ENCODE data around the gene PTPRN.

Gene PTPRN

GRCh38 chr2:219308142-219309101, 779 bp downstream of the PTPRN start:
- H3K4me3 ChIP-seq (ENCODE audit: control insufficient read depth, low read depth, low read length), result peak overlapping the region; percentile 15
- DNase-seq (ENCODE audit: low read depth), result no peak
- TF ChIP-seq, protein P1, sequence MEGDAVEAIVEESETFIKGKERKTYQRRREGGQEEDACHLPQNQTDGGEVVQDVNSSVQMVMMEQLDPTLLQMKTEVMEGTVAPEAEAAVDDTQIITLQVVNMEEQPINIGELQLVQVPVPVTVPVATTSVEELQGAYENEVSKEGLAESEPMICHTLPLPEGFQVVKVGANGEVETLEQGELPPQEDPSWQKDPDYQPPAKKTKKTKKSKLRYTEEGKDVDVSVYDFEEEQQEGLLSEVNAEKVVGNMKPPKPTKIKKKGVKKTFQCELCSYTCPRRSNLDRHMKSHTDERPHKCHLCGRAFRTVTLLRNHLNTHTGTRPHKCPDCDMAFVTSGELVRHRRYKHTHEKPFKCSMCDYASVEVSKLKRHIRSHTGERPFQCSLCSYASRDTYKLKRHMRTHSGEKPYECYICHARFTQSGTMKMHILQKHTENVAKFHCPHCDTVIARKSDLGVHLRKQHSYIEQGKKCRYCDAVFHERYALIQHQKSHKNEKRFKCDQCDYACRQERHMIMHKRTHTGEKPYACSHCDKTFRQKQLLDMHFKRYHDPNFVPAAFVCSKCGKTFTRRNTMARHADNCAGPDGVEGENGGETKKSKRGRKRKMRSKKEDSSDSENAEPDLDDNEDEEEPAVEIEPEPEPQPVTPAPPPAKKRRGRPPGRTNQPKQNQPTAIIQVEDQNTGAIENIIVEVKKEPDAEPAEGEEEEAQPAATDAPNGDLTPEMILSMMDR (IDR thresholded peaks at IDR 0.05; ENCODE audit: control insufficient read depth, insufficient read depth, low read depth, low read length, missing control alignments), result no peak

- TF ChIP-seq, protein P1 (IDR thresholded peaks at IDR 0.05; ENCODE audit: control insufficient read depth, insufficient read depth, low read depth, low read length, missing control alignments), result no peak
- DNase-seq (ENCODE audit: low read depth), result no peak
- no peak overlapping the region for H3K4me3 ChIP-seq (ENCODE audit: control insufficient read depth, low read depth, low read length)
Observed at GRCh38 chr2:219306047-219306446, 3.2 kb downstream of the PTPRN start.

DNA sequence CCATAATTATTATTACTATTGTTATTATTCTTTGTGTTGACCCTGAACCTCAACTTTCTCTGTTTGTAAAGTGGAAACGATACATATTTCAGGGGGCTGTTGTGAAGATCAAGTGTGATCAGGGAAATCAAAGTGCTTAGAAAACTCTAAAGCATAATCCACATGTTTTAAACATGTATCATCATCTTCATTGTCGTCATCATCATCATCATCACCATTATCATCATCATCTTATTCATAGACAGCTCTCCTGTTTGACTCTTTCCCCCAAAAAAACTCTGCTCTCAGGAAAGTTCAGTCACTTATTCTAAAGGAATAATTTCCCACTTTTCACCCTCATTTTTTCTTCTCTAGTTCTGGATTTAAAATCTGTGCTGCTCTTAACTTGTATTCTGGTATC, 5.0 kb downstream of the PTPRN start:
- DNase-seq (ENCODE audit: low read depth), result no peak
- TF ChIP-seq, protein P1 (IDR thresholded peaks at IDR 0.05; ENCODE audit: control insufficient read depth, insufficient read depth, low read depth, low read length, missing control alignments), result no peak
- no peak overlapping the region for H3K4me3 ChIP-seq (ENCODE audit: control insufficient read depth, low read depth, low read length)

DNA sequence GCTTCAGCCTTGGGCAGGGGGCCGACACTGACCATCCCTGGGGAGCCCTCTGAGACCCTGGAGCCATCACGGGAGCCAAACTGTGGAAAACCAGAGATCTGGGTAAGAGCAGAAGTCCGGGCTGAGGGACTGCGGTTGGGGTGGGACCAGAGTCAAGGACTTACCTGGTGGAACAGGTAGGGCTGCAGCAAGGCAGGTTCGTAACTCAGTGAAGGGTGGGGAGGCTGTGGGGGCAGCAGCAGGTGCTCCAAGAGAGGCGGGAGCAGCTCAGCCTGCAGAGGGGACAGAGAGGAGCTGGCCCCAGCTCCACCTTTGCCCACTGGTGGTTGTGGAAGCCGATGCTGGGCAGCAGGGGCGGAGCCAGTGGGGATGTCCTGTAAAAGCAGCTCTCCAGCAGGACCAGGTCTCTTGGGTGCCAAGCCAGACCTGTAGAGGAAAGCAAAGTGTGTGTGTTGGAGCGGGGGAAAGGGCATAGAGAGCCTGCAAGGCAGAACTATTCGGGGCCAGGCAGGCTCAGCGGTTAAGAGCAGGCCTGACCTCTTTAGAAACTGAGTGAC, 6.7 kb downstream of the PTPRN start:
- DNase-seq (ENCODE audit: low read depth), result no peak
- TF ChIP-seq, protein P1 (IDR thresholded peaks at IDR 0.05; ENCODE audit: control insufficient read depth, insufficient read depth, low read depth, low read length, missing control alignments), result no peak
- no peak overlapping the region for H3K4me3 ChIP-seq (ENCODE audit: control insufficient read depth, low read depth, low read length)

DNA sequence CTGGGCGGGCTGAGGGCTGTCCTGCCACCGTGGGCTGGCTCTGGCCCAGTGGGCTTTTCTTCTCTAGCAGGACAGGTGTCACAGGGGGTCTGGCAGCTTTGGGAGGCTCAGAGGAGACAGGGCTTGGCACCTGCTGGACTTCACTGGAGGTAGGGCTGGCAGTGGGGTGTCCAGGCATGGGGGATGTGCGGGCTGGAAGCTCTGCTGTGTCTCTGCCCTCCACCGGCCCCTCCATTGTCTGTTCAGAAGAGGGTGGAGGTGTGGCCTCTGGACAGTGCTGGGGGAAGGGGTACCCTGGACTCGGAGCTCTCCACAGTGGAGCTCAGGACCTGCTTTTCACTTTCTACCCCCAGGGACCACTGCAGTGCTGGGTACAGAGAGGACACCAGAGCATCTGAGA, 9.2 kb downstream of the PTPRN start:
- DNase-seq (ENCODE audit: low read depth), result no peak
- H3K4me3 ChIP-seq (ENCODE audit: control insufficient read depth, low read depth, low read length), result no peak overlapping the region
- TF ChIP-seq, protein P1 (IDR thresholded peaks at IDR 0.05; ENCODE audit: control insufficient read depth, insufficient read depth, low read depth, low read length, missing control alignments), result no peak

DNA sequence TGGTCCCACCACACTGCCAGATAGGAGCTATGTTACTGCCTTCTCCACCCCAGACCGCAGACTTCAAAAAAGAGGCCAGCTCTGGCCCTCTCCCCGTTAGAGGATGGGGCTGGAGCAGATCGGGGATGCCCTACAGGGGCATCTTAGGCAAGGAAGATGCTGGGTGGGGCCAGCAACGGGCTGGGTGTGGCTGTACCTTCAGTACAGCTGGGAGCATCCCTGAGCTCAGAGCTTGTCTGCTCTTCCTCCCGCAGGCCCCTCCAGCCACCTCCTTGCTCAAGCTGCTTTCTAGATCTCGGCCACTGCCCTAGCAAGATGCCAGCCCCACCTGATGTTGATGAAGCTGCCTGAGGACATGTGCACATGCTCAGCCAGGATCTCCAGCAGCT, 9.8 kb downstream of the PTPRN start:
- TF ChIP-seq, protein P1 (IDR thresholded peaks at IDR 0.05; ENCODE audit: control insufficient read depth, insufficient read depth, low read depth, low read length, missing control alignments), result no peak
- no peak for DNase-seq (ENCODE audit: low read depth)

More for the DNA sequence above, 9.8 kb downstream of the PTPRN start:
- no peak overlapping the region for H3K4me3 ChIP-seq (ENCODE audit: control insufficient read depth, low read depth, low read length)

Measured in AG09309 (cell line).